Measurements from ENCODE around the gene C12orf42. TPM values are rescaled to one million over a fixed set of nuclear protein-coding genes. Genes with fewer than 3 reads are reported as not detected.

Gene C12orf42
- total RNA-seq, 1 donor = not detected

DNA sequence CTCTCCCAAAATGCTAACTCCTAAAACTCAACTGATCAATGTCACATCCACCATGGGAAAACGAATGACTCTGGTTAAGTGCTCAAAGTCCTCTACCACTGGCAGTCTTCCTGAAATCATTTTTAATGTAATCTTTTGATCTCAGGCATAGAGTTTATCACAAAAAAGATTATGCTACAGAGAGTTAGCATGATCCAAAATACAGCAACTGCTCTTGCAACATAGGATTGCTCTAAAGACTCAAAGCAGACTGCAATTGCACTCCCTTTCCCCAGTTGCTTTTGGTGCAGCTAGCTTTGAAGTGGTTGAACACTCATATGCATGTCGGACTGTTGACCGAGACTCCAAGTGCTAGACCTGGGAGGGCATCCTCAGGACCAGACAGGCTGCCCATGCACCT, 109.3 kb downstream of the C12orf42 start:
- no peak for DNase-seq (ENCODE audit: low read depth)
- no peak overlapping the region for H3K4me3 ChIP-seq (ENCODE audit: low read depth, low read length)
- TF ChIP-seq, protein P1, sequence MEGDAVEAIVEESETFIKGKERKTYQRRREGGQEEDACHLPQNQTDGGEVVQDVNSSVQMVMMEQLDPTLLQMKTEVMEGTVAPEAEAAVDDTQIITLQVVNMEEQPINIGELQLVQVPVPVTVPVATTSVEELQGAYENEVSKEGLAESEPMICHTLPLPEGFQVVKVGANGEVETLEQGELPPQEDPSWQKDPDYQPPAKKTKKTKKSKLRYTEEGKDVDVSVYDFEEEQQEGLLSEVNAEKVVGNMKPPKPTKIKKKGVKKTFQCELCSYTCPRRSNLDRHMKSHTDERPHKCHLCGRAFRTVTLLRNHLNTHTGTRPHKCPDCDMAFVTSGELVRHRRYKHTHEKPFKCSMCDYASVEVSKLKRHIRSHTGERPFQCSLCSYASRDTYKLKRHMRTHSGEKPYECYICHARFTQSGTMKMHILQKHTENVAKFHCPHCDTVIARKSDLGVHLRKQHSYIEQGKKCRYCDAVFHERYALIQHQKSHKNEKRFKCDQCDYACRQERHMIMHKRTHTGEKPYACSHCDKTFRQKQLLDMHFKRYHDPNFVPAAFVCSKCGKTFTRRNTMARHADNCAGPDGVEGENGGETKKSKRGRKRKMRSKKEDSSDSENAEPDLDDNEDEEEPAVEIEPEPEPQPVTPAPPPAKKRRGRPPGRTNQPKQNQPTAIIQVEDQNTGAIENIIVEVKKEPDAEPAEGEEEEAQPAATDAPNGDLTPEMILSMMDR (IDR thresholded peaks at IDR 0.05; ENCODE audit: insufficient read depth, low read depth, low read length) = no peak

DNA sequence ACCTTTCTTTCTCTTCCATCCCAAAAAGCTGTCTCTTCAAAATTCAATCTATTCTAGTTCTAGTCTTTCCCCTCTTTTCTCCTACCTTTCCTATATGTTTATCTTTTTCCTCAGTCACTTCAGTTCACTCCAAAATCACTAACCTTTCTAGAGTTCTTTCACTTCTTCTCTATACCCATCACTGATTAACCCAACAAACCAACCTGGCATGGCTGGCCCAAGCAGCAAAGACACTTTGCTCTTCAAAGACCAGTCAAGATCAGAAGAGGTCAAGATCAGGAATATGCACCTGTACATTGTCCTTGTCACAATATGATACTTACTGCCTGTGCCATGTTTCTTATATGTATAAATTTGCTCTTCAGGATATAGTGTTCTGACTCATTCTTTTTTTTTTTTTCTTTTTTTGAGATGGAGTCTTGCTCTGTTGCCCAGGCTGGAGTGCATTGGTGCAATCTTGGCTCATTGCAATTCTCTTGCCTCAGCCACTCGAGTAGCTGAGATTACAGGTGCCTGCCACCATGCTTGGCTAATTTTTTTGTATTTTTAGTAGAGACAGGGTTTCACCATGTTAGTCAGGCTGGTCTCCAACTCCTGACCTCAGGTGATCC, 112.9 kb downstream of the C12orf42 start:
- H3K4me3 ChIP-seq (ENCODE audit: low read depth, low read length) = no peak overlapping the region
- DNase-seq (ENCODE audit: low read depth) = no peak
- TF ChIP-seq, protein P1 (IDR thresholded peaks at IDR 0.05; ENCODE audit: insufficient read depth, low read depth, low read length) = no peak

DNA sequence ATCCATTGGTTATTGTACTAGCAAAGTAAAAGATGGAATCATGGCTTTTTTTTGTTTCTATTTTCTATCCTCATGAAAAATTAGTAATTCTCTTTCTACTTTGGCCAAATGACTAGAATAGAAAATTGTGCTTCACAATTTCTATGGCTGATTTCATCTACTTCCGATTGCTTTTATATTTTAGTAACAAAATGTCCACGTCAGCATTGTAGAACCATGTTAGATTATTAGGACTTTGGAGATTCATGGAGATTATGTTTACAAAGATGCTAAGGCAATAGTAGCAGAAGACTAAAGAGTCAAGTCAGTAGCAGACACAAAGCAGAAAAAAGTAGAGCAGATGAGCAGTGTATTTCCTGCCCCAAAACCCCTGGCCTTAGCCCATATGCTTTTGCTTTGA, 113.6 kb downstream of the C12orf42 start:
- H3K4me3 ChIP-seq (ENCODE audit: low read depth, low read length) = no peak overlapping the region
- TF ChIP-seq, protein P1 (IDR thresholded peaks at IDR 0.05; ENCODE audit: insufficient read depth, low read depth, low read length) = no peak
- no peak for DNase-seq (ENCODE audit: low read depth)

DNA sequence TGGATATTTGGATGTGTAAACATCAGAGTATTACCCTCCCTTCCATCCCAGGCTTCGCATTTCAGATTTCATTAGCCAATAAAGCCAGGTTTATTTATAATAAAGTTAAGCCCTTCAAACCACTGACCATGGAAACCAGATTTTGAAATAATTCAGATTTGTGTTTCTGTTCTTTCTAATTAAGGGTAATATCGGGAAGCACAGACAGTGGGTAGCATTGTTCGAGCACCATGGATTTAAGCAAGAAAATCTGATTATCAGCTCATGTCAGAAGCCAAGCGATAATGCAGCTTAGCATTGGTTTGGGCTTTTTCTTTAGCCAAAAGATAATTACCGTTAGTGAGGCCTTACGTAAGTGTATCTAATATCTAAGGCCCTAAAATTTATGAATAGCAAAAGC, 116.1 kb downstream of the C12orf42 start:
- no peak overlapping the region for H3K4me3 ChIP-seq (ENCODE audit: low read depth, low read length)
- no peak for DNase-seq (ENCODE audit: low read depth)
- TF ChIP-seq, protein P1 (IDR thresholded peaks at IDR 0.05; ENCODE audit: insufficient read depth, low read depth, low read length) = no peak

DNA sequence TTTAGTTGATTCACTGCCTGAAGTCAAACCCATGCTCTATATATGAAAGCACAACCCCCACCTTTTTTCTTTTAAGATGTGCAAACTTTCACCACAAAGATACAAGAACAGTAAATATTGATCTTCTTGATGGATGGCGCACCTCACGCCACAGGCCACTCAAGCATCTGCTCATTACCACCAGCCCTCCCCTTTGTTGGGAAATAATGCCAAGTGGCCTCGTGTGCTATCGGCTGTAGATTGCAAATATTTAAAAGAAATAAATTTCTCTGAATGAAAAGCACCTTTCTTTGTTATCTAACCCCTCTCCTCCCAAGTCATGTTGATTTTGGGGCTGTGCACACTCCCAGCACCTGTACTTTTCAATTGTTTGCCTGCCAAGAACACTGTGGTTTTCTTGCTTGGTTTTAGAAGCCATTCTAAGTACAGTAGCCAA, 122.7 kb downstream of the C12orf42 start:
- DNase-seq (ENCODE audit: low read depth) = no peak
- TF ChIP-seq, protein P1 (IDR thresholded peaks at IDR 0.05; ENCODE audit: insufficient read depth, low read depth, low read length) = no peak

DNA sequence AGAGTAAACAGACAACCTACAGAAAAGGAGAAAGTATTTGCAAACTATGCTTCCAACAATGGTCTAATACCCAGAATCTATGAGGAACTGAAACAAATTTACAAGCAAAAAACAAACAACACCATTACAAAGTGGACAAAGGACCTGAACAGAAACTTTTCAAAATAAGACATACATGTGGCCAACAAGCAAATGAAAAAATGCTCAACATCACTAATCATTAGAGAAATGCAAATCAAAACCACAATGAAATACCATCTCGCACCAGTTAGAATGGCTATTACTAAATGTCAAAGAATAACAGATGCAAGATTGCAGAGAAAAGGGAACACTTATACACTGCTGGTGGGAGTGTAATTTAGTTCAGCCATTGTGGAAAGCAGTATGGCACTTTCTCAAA, 125.8 kb downstream of the C12orf42 start:
- no peak overlapping the region for H3K4me3 ChIP-seq (ENCODE audit: low read depth, low read length)
- DNase-seq (ENCODE audit: low read depth) = no peak
- TF ChIP-seq, protein P1 (IDR thresholded peaks at IDR 0.05; ENCODE audit: insufficient read depth, low read depth, low read length) = no peak

More for the DNA sequence above, 122.7 kb downstream of the C12orf42 start:
- no peak overlapping the region for H3K4me3 ChIP-seq (ENCODE audit: low read depth, low read length)

DNA sequence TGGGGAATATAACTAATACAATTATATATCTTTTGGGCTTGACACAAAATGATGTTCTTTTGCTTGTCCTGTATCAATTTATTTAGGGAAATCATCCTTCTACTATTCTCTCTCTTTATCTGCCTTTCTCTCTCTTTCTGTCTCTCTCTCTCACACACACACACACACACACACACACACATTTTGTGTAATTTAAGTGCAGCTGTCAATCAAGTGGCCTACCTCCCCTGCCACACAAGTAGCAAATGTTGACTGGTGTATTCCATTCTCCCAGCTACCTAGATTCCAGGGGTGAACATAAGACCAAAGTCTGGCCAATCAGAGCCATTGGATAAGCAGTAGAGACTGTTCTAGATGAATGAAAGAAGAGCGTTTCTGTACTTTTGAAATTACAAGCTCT, 127.6 kb downstream of the C12orf42 start:
- H3K4me3 ChIP-seq (ENCODE audit: low read depth, low read length) = no peak overlapping the region
- TF ChIP-seq, protein P1 (IDR thresholded peaks at IDR 0.05; ENCODE audit: insufficient read depth, low read depth, low read length) = no peak
- DNase-seq (ENCODE audit: low read depth) = no peak

Data from fibroblast of villous mesenchyme (primary cell).